Activated B cell treated with CpG ODN at 0.5 μM for 24 hours (primary cell): ENCODE results near the gene NDUFAB1. TPM values are rescaled to one million over a fixed set of nuclear protein-coding genes. Genes with fewer than 3 reads are reported as not detected.

Source experiments
- ATAC-seq: fragments of 200-7000 bp; cut with Tn5 transposase; one replicate; pipeline ENCODE4 v1.10.0; 2021; ENCODE audit warnings: low read depth, mild to moderate bottlenecking, moderate library complexity
- CTCF ChIA-PET: fragments of 350-600 bp; sonication (Branson Sonifier 250); formaldehyde crosslinking; loops from one replicate; lab custom pipeline; 2021; ENCODE audit warnings: antibody characterized with exemption; lab: Charles Lee
- POLR2A ChIA-PET: fragments of 350-600 bp; sonication (Branson Sonifier 250); formaldehyde crosslinking; loops from one replicate; lab custom pipeline; 2021; ENCODE audit warnings: antibody characterized with exemption; lab: Charles Lee
- DNase-seq: peaks from one replicate; pipeline ENCODE4 v3.0.0; 2022
- H3K27ac Mint-ChIP-seq: one replicate; pipeline ENCODE4 v1.8.0; 2020; ENCODE audit warnings: mixed read lengths
- H3K27me3 Mint-ChIP-seq: one replicate; pipeline ENCODE4 v1.8.0; 2021; ENCODE audit warnings: mixed read lengths
- H3K36me3 Mint-ChIP-seq: one replicate; pipeline ENCODE4 v1.8.0; 2021; ENCODE audit warnings: low read depth, mixed read lengths
- H3K4me1 Mint-ChIP-seq: one replicate; pipeline ENCODE4 v1.8.0; 2021; ENCODE audit warnings: mixed read lengths
- H3K4me3 Mint-ChIP-seq: one replicate; pipeline ENCODE4 v1.8.0; 2020; ENCODE audit warnings: mild to moderate bottlenecking, mixed read lengths
- H3K9me3 Mint-ChIP-seq: one replicate; pipeline ENCODE4 v1.8.0; 2020; ENCODE audit warnings: mixed read lengths
- CTCF ChIP-seq: fragments of 200-600 bp; IDR thresholded peaks from one replicate; pipeline ENCODE4 v1.8.0; 2022; ENCODE audit warnings: antibody characterized with exemption, mild to moderate bottlenecking
- intact Hi-C: fragments of 100-400 bp; cut with micrococcal nuclease; formaldehyde crosslinking; loops from one replicate; pipeline ENCODE4 v1.15.1; 2024
- total RNA-seq: library from RNA; stranded (reverse); gene quantifications from 2 replicates; pipeline ENCODE4 v1.2.3, GENCODE V29; 2022

The NDUFAB1 gene
- total RNA-seq, 1 donor from 2014 or later: 68.4 TPM

GRCh38 chr16:23532448-23532847 is 63.7 kb downstream of the NDUFAB1 start:
- no peaks in the 10 kb centered on the region for H3K9me3 Mint-ChIP-seq
- intact Hi-C loops: no loop called here
- TF ChIP-seq CTCF: no peak
- CTCF ChIA-PET: no interaction called here
- no peak overlapping the region for H3K4me3 Mint-ChIP-seq
- POLR2A ChIA-PET: no interaction called here
- no peak overlapping the region for H3K27ac Mint-ChIP-seq
- no peak for ATAC-seq
- no peaks in the 10 kb centered on the region for H3K27me3 Mint-ChIP-seq
- DNase-seq: no peak
- no peaks in the 10 kb centered on the region for H3K4me1 Mint-ChIP-seq
- peaks cover 72% of the 10 kb centered on the region for H3K36me3 Mint-ChIP-seq

Other genes with a start within 250 kb of the NDUFAB1 start
- gene COG7, start 143.1 kb downstream of the NDUFAB1 start, total RNA-seq: 19.3 and 20.2 TPM in 2 replicates
- 264 and 281 TPM in 2 replicates for gene GGA2, start 85.8 kb downstream of the NDUFAB1 start, total RNA-seq
- gene EARS2, start 39.0 kb downstream of the NDUFAB1 start, total RNA-seq: 24.9 and 27.5 TPM in 2 replicates
- 47.9 and 52.2 TPM in 2 replicates for gene UBFD1, start 38.6 kb downstream of the NDUFAB1 start, total RNA-seq
- 16.0 and 19.8 TPM in 2 replicates for gene PALB2, start 45.0 kb upstream of the NDUFAB1 start, total RNA-seq
- gene DCTN5, start 45.1 kb upstream of the NDUFAB1 start, total RNA-seq: 62.8 and 64.1 TPM in 2 replicates
- gene PLK1, start 82.6 kb upstream of the NDUFAB1 start, total RNA-seq: 2.3 and 3.9 TPM in 2 replicates
- gene ERN2, start 116.9 kb upstream of the NDUFAB1 start, total RNA-seq: not detected in 2 replicates
- not detected in 2 replicates for gene CHP2, start 158.7 kb upstream of the NDUFAB1 start, total RNA-seq
- 122 and 146 TPM in 2 replicates for gene PRKCB, start 239.7 kb upstream of the NDUFAB1 start, total RNA-seq